KOPT-K1 (cell line): Measurements from ENCODE around the gene MKLN1.

Source experiments
- H3K27ac ChIP-seq: fragments of 200-600 bp; sonication (generic); 2 replicates; pipeline ENCODE4 v1.5.1; 2016; ENCODE audit warnings: antibody characterized with exemption, mild to moderate bottlenecking, low read depth, low read length; ENCODE audit not compliant: poor library complexity, severe bottlenecking
- H3K36me3 ChIP-seq: fragments of 200-600 bp; sonication (generic); 2 replicates; pipeline ENCODE4 v1.5.1; 2017; ENCODE audit warnings: antibody characterized with exemption, mild to moderate bottlenecking, low read length, moderate library complexity; ENCODE audit not compliant: insufficient read depth
- H3K9me3 ChIP-seq: fragments of 200-600 bp; sonication (generic); 2 replicates; pipeline ENCODE4 v1.5.1; 2017; ENCODE audit warnings: antibody characterized with exemption, low read length, mild to moderate bottlenecking; ENCODE audit not compliant: insufficient read depth, poor library complexity, severe bottlenecking

MKLN1 gene

GRCh38 chr7:131327626-131328376 lies at the start of gene MKLN1:
TSS of gene MKLN1 (plus strand) at chr7:131327876. CDS start at chr7:131327900, 24 bp downstream.
- Histone ChIP-seq H3K27ac (peak within 1 kb of the TSS; percentile 92), H3K9me3 (peaks cover under 1% of the 10 kb centered on the region), H3K36me3 (peaks cover 2% of the 10 kb centered on the region; the same call in 1 of the 2 replicates)

GRCh38 chr7:131279044-131279443 lies 48.6 kb upstream of the MKLN1 start:
- Histone ChIP-seq H3K27ac (no peak overlapping the region), H3K9me3 (no peaks in the 10 kb centered on the region), H3K36me3 (no peaks in the 10 kb centered on the region)

GRCh38 chr7:131281266-131282048 lies 46.2 kb upstream of the MKLN1 start:
- H3K27ac ChIP-seq = no peak overlapping the region
- H3K9me3 ChIP-seq = no peaks in the 10 kb centered on the region
- H3K36me3 ChIP-seq = no peaks in the 10 kb centered on the region

- peaks cover 4% of the 10 kb centered on the region for H3K9me3 ChIP-seq
- no peaks in the 10 kb centered on the region for H3K36me3 ChIP-seq
- H3K27ac ChIP-seq = no peak overlapping the region
Observed at GRCh38 chr7:131284702-131285419, 42.8 kb upstream of the MKLN1 start.

GRCh38 chr7:131285556-131285955 lies 42.1 kb upstream of the MKLN1 start:
- no peak overlapping the region for H3K27ac ChIP-seq
- peaks cover 4% of the 10 kb centered on the region for H3K9me3 ChIP-seq

DNA sequence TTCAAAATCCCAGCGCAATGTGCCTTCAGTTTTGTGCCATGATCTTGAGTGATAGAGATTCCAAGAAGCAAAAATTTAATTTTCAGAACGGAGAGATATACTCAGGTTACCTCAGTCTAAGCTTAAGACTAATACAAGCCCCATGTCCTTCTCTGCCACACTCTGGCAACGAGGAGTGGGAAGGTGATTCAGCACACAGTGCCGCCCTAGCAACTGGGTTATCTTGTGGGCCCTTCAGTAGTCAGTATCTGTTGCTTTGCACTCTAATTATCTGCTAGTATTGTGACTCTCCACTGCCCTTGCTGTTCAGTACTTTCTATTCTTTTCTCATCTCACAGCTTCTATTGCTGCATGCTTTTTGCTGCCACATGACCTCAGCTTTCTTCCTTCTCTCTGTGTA lies 39.2 kb upstream of the MKLN1 start:
- no peak overlapping the region for H3K27ac ChIP-seq
- peaks cover 4% of the 10 kb centered on the region for H3K9me3 ChIP-seq
- no peaks in the 10 kb centered on the region for H3K36me3 ChIP-seq

More at GRCh38 chr7:131285556-131285955, 42.1 kb upstream of the MKLN1 start:
- H3K36me3 ChIP-seq = no peaks in the 10 kb centered on the region

DNA sequence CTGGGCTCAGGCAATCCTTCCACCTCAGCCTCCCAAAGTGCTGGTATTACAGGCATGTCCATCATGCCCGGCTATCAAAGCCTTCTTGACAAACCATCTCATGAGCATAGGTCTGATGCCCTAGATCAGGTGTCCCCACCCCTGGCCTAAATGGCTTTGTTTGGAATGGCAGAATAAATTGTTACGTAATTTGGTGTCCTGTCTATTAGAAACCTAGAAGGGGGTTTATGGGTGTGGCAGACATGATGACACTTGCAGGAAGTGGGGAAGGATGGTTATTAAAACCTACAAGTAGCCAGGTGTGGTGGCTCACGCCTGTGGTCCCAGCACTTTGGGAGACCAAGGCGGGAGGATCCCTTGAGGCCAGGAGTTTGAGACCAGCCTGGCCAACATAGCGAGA lies 38.6 kb upstream of the MKLN1 start:
- Histone ChIP-seq H3K27ac (no peak overlapping the region), H3K36me3 (no peaks in the 10 kb centered on the region), H3K9me3 (peaks cover 4% of the 10 kb centered on the region)

GRCh38 chr7:131292141-131292905 lies 35.4 kb upstream of the MKLN1 start:
- H3K9me3 ChIP-seq = peaks cover 4% of the 10 kb centered on the region
- no peak overlapping the region for H3K27ac ChIP-seq
- H3K36me3 ChIP-seq = no peaks in the 10 kb centered on the region

DNA sequence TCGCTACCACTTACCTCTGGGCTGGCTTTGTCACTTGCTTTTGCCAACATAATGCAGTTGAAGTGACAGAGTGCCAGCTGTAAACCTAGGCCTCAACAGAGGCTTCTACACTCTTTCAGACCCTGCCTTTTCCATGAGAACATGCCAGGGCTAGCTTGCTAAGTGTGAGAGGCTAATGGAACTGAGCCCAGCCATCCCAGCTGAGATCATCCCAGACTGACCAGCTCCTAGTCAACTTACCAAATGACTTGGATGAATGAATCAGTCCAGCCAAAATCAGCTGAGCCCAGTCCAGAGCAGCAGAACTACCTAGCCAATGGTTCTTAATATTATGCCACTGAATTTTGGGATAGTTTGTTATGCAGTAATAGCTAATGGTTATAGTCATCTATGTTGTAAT lies 34.7 kb upstream of the MKLN1 start:
- Histone ChIP-seq H3K36me3 (no peaks in the 10 kb centered on the region), H3K27ac (no peak overlapping the region), H3K9me3 (no peaks in the 10 kb centered on the region)

DNA sequence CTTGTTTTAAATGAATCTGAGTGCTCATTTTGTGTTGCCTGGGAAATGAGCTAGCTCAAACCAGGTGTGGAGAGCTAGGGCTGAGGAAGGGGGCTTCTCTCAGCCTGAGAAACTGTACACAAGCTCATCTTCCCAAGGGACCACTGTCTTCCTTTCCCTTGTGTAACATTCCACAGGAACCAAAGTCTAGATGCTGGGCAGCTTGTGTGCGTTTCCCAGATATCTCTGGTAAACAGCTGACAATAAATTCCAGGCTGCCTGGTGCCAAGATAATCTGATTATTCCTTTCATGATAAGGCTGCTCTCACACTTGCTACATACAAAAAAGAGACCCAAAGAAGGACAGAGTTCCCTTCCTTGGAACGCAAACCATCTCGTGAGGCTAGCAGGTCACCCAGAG lies 33.1 kb upstream of the MKLN1 start:
- Histone ChIP-seq H3K9me3 (no peaks in the 10 kb centered on the region), H3K36me3 (no peaks in the 10 kb centered on the region), H3K27ac (no peak overlapping the region)

DNA sequence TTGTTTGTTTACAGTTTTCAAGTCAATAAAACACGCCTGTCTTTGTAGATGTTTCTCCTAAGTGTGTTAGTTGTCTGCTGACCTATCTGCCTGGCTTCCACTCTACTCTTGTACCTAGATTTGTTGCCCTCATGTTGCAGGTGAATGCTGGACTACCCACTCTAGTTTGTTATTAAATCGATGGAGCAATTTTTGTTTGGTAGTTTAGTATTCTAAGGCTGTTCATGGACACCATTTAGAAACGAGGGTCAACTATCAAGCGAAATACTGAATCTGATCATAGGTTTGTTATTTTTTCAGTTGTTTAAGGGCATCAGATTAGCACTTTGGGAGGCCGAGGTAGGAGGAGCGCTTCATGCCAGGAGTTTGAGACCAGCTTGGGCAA lies 29.1 kb upstream of the MKLN1 start:
- no peak overlapping the region for H3K27ac ChIP-seq
- H3K36me3 ChIP-seq = no peaks in the 10 kb centered on the region
- no peaks in the 10 kb centered on the region for H3K9me3 ChIP-seq

- Histone ChIP-seq H3K36me3 (no peaks in the 10 kb centered on the region), H3K27ac (no peak overlapping the region), H3K9me3 (no peaks in the 10 kb centered on the region)
Observed at GRCh38 chr7:131299074-131299473, 28.6 kb upstream of the MKLN1 start.

DNA sequence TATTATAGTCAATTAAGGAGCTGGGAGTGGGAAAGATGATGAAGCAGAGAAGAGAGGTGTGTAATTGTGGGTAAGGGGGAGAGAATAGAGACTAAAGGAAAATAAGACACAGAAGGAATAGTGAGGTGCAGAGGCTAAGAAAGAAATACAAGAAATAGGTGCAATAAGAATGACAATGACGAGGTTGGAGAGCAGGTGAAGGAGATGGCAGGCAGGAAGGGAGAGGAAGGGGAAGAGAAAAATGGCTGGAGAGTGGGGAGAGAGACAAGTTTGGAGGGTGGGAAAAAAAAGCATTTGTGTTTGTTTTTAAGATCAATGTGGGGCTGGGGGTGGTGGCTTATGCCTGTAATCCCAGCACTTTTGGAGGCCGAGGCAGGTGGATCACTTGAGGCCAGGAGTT lies 27.6 kb upstream of the MKLN1 start:
- no peaks in the 10 kb centered on the region for H3K36me3 ChIP-seq
- no peak overlapping the region for H3K27ac ChIP-seq
- no peaks in the 10 kb centered on the region for H3K9me3 ChIP-seq

DNA sequence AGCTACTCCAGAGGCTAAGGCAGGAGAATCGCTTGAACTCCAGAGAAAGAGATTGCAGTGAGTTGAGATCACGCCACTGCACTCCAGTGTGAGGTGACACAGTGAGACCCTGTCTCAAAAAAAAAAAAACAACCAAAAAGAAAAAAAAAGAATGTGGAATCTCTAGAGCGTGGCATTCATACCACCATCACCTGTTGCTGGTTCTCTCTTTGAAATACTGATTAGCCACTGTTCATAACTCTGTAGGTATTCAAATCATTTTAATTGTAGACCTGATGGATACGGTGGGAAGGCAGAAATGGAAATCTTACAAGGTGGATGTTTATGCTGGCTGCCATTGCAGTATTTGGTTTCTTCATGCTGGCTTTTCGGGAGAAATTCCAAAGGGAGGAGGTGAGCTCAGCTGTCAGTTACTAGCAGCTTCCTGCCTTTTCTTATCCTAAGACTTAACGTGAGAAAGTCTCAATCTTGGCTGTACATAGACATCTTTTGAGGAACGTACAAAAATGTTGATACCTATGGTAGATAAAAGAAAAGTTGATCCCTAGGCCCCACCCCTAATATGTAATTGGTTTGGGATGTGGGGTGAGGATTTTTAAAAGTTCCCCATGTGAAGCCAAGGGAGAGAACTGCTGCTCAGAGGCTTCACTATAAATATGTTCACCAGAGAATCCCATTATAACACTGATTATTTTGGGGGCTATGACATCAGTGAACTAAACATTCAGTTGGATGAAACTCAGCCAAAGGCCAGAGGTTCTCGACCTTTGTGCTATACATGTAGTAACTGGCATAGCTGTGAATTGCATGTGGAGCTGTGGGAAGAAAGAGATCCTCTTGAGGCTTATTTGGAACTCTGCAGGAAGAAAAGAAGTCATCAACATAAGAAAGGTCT lies 26.9 kb upstream of the MKLN1 start:
- Histone ChIP-seq H3K36me3 (no peaks in the 10 kb centered on the region), H3K9me3 (peaks cover 3% of the 10 kb centered on the region), H3K27ac (no peak overlapping the region)
